Measurements from ENCODE around the gene NFYC.
A peak's percentile ranks its signal among the peaks of the same experiment; 100 is the strongest.
"Not testable (repeated sequence)": the region's sequence is repeated elsewhere in the genome, so short reads cannot be mapped to it uniquely, and the experiment has no call there.

The NFYC gene

DNA sequence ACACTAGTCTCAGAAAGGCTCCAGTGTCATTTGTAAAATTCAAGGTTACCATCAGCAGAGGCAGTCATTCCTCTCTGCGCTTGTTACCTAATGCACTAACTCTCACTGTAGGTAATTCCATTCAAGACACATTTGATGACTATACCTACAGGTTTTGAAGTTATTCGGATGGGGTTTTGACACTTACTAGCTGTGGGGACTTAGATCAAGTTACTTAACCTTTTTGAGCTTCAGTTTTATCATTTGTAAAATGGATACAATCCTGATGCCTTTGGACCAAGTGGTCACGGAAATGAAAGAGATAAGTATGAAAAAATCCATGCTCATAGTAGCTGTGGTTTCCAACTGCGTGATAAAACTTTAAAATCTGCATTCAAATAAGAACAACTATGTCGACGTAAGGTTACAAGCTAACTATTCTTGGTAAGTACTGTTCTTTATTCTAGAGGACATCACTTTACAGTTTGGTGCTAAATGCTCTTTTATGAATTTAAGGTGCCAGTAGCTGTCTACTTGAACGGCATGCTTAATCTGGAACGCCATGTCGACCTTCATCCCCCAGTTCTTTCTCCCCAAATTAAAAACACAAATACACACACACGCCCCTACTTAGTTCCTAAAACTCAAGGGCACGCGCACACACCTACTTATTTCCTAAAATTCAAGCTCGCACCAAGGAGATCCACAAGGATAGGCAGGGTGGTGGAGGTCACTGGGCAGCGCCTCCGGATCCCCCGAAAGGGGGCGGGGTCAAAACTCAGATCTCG is 550 bp upstream of the NFYC start:
- Histone ChIP-seq H3K27ac (ENCODE audit: insufficient read depth, low read depth, low read length, poor library complexity, severe bottlenecking) (no peak overlapping the region), H3K4me1 (ENCODE audit: control insufficient read depth, insufficient read depth, low read length) (peaks cover 17% of the 10 kb centered on the region), H3K9me3 (ENCODE audit: control insufficient read depth, low read length) (no peaks in the 10 kb centered on the region), H3K27me3 (ENCODE audit: control insufficient read depth, insufficient read depth, low read length, poor library complexity, severe bottlenecking) (no peaks in the 10 kb centered on the region), H3K4me3 (ENCODE audit: insufficient read depth, low read depth, low read length) (peak overlapping the region; percentile 84), H3K36me3 (ENCODE audit: control insufficient read depth, insufficient read depth, low read length) (peaks cover 16% of the 10 kb centered on the region)
- WGBS, 2 experiments: 15% methylated on average over 18 of the region's 18 CpGs

GRCh38 chr1:40692429-40692895 is 958 bp downstream of the NFYC start:
- no peaks in the 10 kb centered on the region for H3K9me3 ChIP-seq (ENCODE audit: control insufficient read depth, low read length)

GRCh38 chr1:40693425-40693824 is 1.9 kb downstream of the NFYC start:
- Histone ChIP-seq H3K4me1 (ENCODE audit: control insufficient read depth, insufficient read depth, low read length) (peaks cover 17% of the 10 kb centered on the region), H3K4me3 (ENCODE audit: insufficient read depth, low read depth, low read length) (no peak overlapping the region), H3K27me3 (ENCODE audit: control insufficient read depth, insufficient read depth, low read length, poor library complexity, severe bottlenecking) (no peaks in the 10 kb centered on the region), H3K27ac (ENCODE audit: insufficient read depth, low read depth, low read length, poor library complexity, severe bottlenecking) (no peak overlapping the region), H3K9me3 (ENCODE audit: control insufficient read depth, low read length) (no peaks in the 10 kb centered on the region), H3K36me3 (ENCODE audit: control insufficient read depth, insufficient read depth, low read length) (no peaks in the 10 kb centered on the region)
- 96 to 97% methylated on average over 1 of the region's 1 CpG for WGBS, 2 experiments

More at GRCh38 chr1:40692429-40692895, 958 bp downstream of the NFYC start:
- Histone ChIP-seq H3K36me3 (ENCODE audit: control insufficient read depth, insufficient read depth, low read length) (peaks cover under 1% of the 10 kb centered on the region), H3K27me3 (ENCODE audit: control insufficient read depth, insufficient read depth, low read length, poor library complexity, severe bottlenecking) (no peaks in the 10 kb centered on the region), H3K27ac (ENCODE audit: insufficient read depth, low read depth, low read length, poor library complexity, severe bottlenecking) (peak overlapping the region; percentile 100), H3K4me3 (ENCODE audit: insufficient read depth, low read depth, low read length) (peak overlapping the region; percentile 84), H3K4me1 (ENCODE audit: control insufficient read depth, insufficient read depth, low read length) (peaks cover 17% of the 10 kb centered on the region)
- WGBS, 2 experiments: 6 to 9% methylated on average over 9 of the region's 9 CpGs

DNA sequence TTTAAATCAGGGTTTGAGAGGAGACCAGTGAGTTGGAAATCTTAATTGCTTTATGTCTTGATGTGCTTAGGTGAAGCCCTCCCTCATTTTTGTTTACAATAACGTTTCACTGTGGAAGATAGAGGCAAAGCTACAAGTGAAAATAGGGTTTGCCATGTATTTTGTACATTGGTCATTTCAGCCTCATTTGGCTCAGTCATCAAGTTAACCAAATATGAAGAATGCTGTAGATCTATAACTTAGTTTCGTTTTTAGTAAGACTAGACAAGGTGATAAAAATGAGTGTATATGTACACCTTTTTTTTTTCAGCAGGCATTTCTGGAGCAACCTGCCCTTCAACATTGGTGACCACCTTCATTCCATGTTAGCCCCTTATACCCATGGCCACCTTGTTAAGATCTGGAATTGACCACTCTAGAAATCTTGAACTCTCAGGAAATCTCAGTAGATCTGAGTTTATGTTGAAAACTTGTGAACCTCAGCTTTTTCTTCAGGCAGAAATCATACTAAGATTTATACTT is 2.9 kb downstream of the NFYC start:
- H3K36me3 ChIP-seq (ENCODE audit: control insufficient read depth, insufficient read depth, low read length): no peaks in the 10 kb centered on the region
- no peaks in the 10 kb centered on the region for H3K27me3 ChIP-seq (ENCODE audit: control insufficient read depth, insufficient read depth, low read length, poor library complexity, severe bottlenecking)
- WGBS, 2 experiments: 87 to 91% methylated on average over 1 to 2 of the region's 2 CpGs
- H3K27ac ChIP-seq (ENCODE audit: insufficient read depth, low read depth, low read length, poor library complexity, severe bottlenecking): no peak overlapping the region
- no peaks in the 10 kb centered on the region for H3K9me3 ChIP-seq (ENCODE audit: control insufficient read depth, low read length)
- H3K4me1 ChIP-seq (ENCODE audit: control insufficient read depth, insufficient read depth, low read length): peaks cover 17% of the 10 kb centered on the region
- no peak overlapping the region for H3K4me3 ChIP-seq (ENCODE audit: insufficient read depth, low read depth, low read length)

DNA sequence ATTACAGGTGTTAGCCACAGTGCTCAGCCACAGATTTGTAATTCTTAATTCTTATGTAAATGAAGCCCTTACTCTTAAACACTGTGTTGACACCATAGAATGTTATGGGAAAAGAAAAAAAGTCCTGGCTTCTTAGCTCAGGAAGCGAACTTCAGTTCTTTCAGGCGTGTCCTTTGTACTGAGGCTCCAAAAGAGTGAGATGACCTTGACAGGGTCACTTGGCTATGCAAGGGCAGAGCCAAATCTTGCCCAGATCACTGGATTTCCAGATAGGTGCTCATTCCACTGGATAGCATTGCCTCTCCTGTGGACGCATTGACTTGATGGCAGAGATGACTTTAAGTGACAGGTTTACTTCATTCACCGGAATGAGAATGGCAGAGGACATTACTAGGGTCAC is 4.8 kb downstream of the NFYC start:
- Histone ChIP-seq H3K27me3 (ENCODE audit: control insufficient read depth, insufficient read depth, low read length, poor library complexity, severe bottlenecking) (no peaks in the 10 kb centered on the region), H3K4me3 (ENCODE audit: insufficient read depth, low read depth, low read length) (no peak overlapping the region), H3K27ac (ENCODE audit: insufficient read depth, low read depth, low read length, poor library complexity, severe bottlenecking) (no peak overlapping the region), H3K4me1 (ENCODE audit: control insufficient read depth, insufficient read depth, low read length) (peaks cover 7% of the 10 kb centered on the region), H3K36me3 (ENCODE audit: control insufficient read depth, insufficient read depth, low read length) (no peaks in the 10 kb centered on the region), H3K9me3 (ENCODE audit: control insufficient read depth, low read length) (no peaks in the 10 kb centered on the region)
- 92 to 94% methylated on average over 4 of the region's 4 CpGs for WGBS, 2 experiments

DNA sequence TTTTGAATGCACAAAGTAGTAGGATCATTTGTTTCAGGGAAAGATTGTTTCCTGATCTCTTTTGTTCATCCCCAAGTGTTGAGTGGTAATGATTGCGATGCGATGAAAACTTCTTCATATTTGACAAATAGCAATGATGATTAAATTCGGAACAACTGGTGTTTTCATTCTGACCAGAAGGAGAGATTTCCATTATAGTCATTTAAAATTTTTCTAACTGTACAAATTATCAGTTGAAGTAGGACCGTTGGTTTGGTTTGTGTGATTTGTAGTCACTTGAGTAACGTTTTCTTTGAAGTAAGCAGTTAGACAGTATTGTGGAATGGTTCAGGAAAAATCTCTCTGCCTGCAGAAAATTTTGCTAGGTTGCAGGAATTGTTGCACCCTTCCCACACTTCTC is 5.9 kb downstream of the NFYC start:
- peaks cover 7% of the 10 kb centered on the region for H3K4me1 ChIP-seq (ENCODE audit: control insufficient read depth, insufficient read depth, low read length)
- no peaks in the 10 kb centered on the region for H3K36me3 ChIP-seq (ENCODE audit: control insufficient read depth, insufficient read depth, low read length)
- H3K27me3 ChIP-seq (ENCODE audit: control insufficient read depth, insufficient read depth, low read length, poor library complexity, severe bottlenecking): no peaks in the 10 kb centered on the region
- no peaks in the 10 kb centered on the region for H3K9me3 ChIP-seq (ENCODE audit: control insufficient read depth, low read length)
- no peak overlapping the region for H3K27ac ChIP-seq (ENCODE audit: insufficient read depth, low read depth, low read length, poor library complexity, severe bottlenecking)
- no peak overlapping the region for H3K4me3 ChIP-seq (ENCODE audit: insufficient read depth, low read depth, low read length)
- WGBS, 2 experiments: 89 to 96% methylated on average over 3 to 5 of the region's 5 CpGs

- H3K27me3 ChIP-seq (ENCODE audit: control insufficient read depth, insufficient read depth, low read length, poor library complexity, severe bottlenecking): no peaks in the 10 kb centered on the region
- H3K27ac ChIP-seq (ENCODE audit: insufficient read depth, low read depth, low read length, poor library complexity, severe bottlenecking): no peak overlapping the region
- no peaks in the 10 kb centered on the region for H3K4me1 ChIP-seq (ENCODE audit: control insufficient read depth, insufficient read depth, low read length)
- H3K4me3 ChIP-seq (ENCODE audit: insufficient read depth, low read depth, low read length): no peak overlapping the region
- no peaks in the 10 kb centered on the region for H3K9me3 ChIP-seq (ENCODE audit: control insufficient read depth, low read length)
- WGBS, 2 experiments: 94 to 97% methylated on average over 6 of the region's 6 CpGs
- no peaks in the 10 kb centered on the region for H3K36me3 ChIP-seq (ENCODE audit: control insufficient read depth, insufficient read depth, low read length)
Measured at GRCh38 chr1:40699787-40700186, 8.3 kb downstream of the NFYC start.

GRCh38 chr1:40701684-40702083 is 10.2 kb downstream of the NFYC start:
- no peaks in the 10 kb centered on the region for H3K9me3 ChIP-seq (ENCODE audit: control insufficient read depth, low read length)
- H3K36me3 ChIP-seq (ENCODE audit: control insufficient read depth, insufficient read depth, low read length): no peaks in the 10 kb centered on the region
- H3K27me3 ChIP-seq (ENCODE audit: control insufficient read depth, insufficient read depth, low read length, poor library complexity, severe bottlenecking): no peaks in the 10 kb centered on the region
- H3K4me1 ChIP-seq (ENCODE audit: control insufficient read depth, insufficient read depth, low read length): no peaks in the 10 kb centered on the region
- H3K27ac ChIP-seq (ENCODE audit: insufficient read depth, low read depth, low read length, poor library complexity, severe bottlenecking): no peak overlapping the region
- no peak overlapping the region for H3K4me3 ChIP-seq (ENCODE audit: insufficient read depth, low read depth, low read length)
- WGBS, 2 experiments: 97 to 98% methylated on average over 3 of the region's 3 CpGs

- not testable (repeated sequence) for H3K9me3 ChIP-seq (ENCODE audit: control insufficient read depth, low read length); H3K27ac ChIP-seq (ENCODE audit: insufficient read depth, low read depth, low read length, poor library complexity, severe bottlenecking); H3K4me1 ChIP-seq (ENCODE audit: control insufficient read depth, insufficient read depth, low read length); H3K36me3 ChIP-seq (ENCODE audit: control insufficient read depth, insufficient read depth, low read length); H3K4me3 ChIP-seq (ENCODE audit: insufficient read depth, low read depth, low read length); H3K27me3 ChIP-seq (ENCODE audit: control insufficient read depth, insufficient read depth, low read length, poor library complexity, severe bottlenecking)
- WGBS, 2 experiments: 90 to 95% methylated on average over 9 of the region's 9 CpGs
Measured at GRCh38 chr1:40702810-40703209, 11.3 kb downstream of the NFYC start.

GRCh38 chr1:40703316-40703715 is 11.8 kb downstream of the NFYC start:
- Histone ChIP-seq H3K4me1 (ENCODE audit: control insufficient read depth, insufficient read depth, low read length) (no peaks in the 10 kb centered on the region), H3K27ac (ENCODE audit: insufficient read depth, low read depth, low read length, poor library complexity, severe bottlenecking) (no peak overlapping the region), H3K27me3 (ENCODE audit: control insufficient read depth, insufficient read depth, low read length, poor library complexity, severe bottlenecking) (no peaks in the 10 kb centered on the region), H3K9me3 (ENCODE audit: control insufficient read depth, low read length) (no peaks in the 10 kb centered on the region), H3K36me3 (ENCODE audit: control insufficient read depth, insufficient read depth, low read length) (no peaks in the 10 kb centered on the region), H3K4me3 (ENCODE audit: insufficient read depth, low read depth, low read length) (no peak overlapping the region)
- WGBS, 2 experiments: 93 to 99% methylated on average over 3 of the region's 3 CpGs

Data from ectodermal cell (in vitro differentiated cells).